ENCODE measurements around the gene NBDY. TPM values are rescaled to one million over a fixed set of nuclear protein-coding genes. Genes with fewer than 3 reads are reported as not detected.
"Not testable (repeated sequence)": the region's sequence is repeated elsewhere in the genome, so short reads cannot be mapped to it uniquely, and the experiment has no call there.

The NBDY gene
- total and polyA plus RNA-seq, 2 of the 13 experiments (the other 11 are each of a cell fraction or from before 2014, with no cell fraction given), result 1.4 to 1.7 TPM

DNA sequence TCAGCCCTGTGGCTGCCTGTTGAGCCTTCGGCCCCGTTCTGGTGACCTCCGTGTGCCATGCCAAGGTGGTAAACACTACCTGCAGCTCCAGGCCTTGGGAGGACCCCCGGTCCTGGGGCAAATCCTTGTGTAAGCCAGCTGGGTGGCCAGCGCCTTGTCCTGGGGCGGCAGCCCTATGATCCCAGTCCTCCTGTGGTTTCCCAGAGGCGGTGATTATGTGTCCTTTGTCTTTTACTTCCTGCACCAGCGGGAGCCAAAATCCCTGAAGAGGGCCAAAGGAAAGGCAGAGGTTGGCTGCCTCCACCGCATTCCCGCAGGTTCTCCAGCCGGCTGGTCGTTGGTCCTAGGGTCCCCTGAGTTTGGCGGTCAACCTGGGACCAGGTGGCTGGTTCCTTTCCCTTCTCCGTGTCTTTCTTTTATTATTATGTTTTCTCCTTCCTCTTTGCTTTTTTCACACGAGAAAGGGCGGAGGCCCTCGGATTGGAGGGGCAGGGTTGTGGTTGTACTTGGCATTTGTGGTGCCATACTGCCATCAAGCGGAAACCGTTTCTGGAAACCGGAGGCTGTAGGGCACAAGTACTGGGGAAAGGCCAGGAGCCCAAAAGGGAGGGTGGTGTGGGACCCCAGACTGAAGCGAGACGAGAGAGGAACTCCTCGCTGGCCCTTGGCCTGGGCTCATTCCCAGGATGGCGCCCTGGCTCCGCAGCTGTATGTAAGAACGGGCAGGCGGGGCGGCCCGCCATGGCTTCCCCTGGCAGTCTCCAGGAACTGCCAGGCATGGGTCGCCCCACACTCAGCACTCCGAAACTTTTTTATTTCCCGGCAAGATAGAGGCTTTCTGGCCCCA is 43.9 kb downstream of the NBDY start:
- DNase-seq (ENCODE audit: low spot score); BruUV-seq (replicated peaks); FAIRE-seq: not testable (repeated sequence)

DNA sequence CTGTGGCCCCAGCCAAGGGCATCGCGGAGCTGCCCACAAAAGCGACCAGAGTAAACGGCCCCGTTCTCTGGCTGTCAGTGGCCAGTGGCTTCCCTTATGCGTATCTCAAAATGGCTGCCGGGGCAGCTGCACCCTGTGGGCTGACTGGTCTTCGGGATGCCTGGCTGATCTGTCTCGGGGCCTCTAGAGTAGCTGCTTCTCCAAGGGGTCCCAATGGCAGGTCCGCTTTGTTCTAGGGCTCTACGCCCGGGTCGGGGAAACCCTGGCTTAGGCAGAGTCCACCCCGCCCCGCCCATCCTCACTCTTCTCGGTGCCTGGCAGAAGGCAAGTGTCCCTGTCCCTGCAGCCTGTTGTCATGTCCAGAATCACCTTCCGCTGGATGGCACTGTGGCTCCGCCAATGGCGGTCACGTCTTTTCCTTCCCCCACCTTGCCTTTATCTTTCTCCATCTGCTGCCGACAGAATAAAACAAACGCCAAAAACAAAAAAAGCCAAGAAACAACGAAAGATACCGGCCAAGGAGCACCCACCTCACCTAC is 44.5 kb downstream of the NBDY start:
- in situ Hi-C loops (cut with HindIII; ENCODE audit: extremely low pct_ligation_motif_present, low pct_unique_long_range_greater_than_20kb); H3K4me2 ChIP-seq (ENCODE audit: low read depth, low read length); H4K20me1 ChIP-seq (ENCODE audit: insufficient read depth, low read length); ATAC-seq; H3K27ac ChIP-seq (ENCODE audit: extremely low read length, insufficient read depth, low read length); H2AFZ ChIP-seq (ENCODE audit: low read length); BruUV-seq (replicated peaks); H3K9me3 ChIP-seq (ENCODE audit: low read length); H3K36me3 ChIP-seq (replicated peaks in 1 of 2; ENCODE audit: control insufficient read depth in 1 of 2, insufficient read depth in 2 of 2, low read length in 2 of 2); H3K9ac ChIP-seq (ENCODE audit: insufficient read depth, low read depth, low read length); H3K4me3 ChIP-seq (replicated peaks in 1 of 3; ENCODE audit: insufficient read depth in 1 of 3, low read depth in 2 of 3, low read length in 3 of 3); FAIRE-seq; H3K27me3 ChIP-seq (ENCODE audit: control insufficient read depth in 1 of 2, insufficient read depth in 2 of 2, low read length in 2 of 2); H3K79me2 ChIP-seq (ENCODE audit: insufficient read depth, low read length); POLR2A ChIA-PET; CTCF ChIA-PET (ENCODE audit: low intra/inter-chr PET ratio, low total read pairs); DNase-seq (ENCODE audit: low spot score); intact Hi-C loops (cut with micrococcal nuclease; ENCODE audit: unreplicated experiment); H3K4me1 ChIP-seq (ENCODE audit: insufficient read depth, low read length): not testable (repeated sequence)
- WGBS (ENCODE audit: low lambda C conversion rate), result no CpG with 5 or more reads among the region's 24 CpGs

More for the DNA sequence above, 43.9 kb downstream of the NBDY start:
- H3K9ac ChIP-seq (ENCODE audit: insufficient read depth, low read depth, low read length); in situ Hi-C loops (cut with HindIII; ENCODE audit: extremely low pct_ligation_motif_present, low pct_unique_long_range_greater_than_20kb); ATAC-seq; H3K79me2 ChIP-seq (ENCODE audit: insufficient read depth, low read length); POLR2A ChIA-PET; H3K27me3 ChIP-seq (ENCODE audit: control insufficient read depth in 1 of 2, insufficient read depth in 2 of 2, low read length in 2 of 2); H4K20me1 ChIP-seq (ENCODE audit: insufficient read depth, low read length); H3K27ac ChIP-seq (ENCODE audit: extremely low read length, insufficient read depth, low read length); H3K9me3 ChIP-seq (ENCODE audit: low read length); H3K4me3 ChIP-seq (replicated peaks in 1 of 3; ENCODE audit: insufficient read depth in 1 of 3, low read depth in 2 of 3, low read length in 3 of 3); H3K4me1 ChIP-seq (ENCODE audit: insufficient read depth, low read length); intact Hi-C loops (cut with micrococcal nuclease; ENCODE audit: unreplicated experiment); H3K36me3 ChIP-seq (replicated peaks in 1 of 2; ENCODE audit: control insufficient read depth in 1 of 2, insufficient read depth in 2 of 2, low read length in 2 of 2); H2AFZ ChIP-seq (ENCODE audit: low read length); H3K4me2 ChIP-seq (ENCODE audit: low read depth, low read length); CTCF ChIA-PET (ENCODE audit: low intra/inter-chr PET ratio, low total read pairs): not testable (repeated sequence)
- no CpG with 5 or more reads among the region's 32 CpGs for WGBS (ENCODE audit: low lambda C conversion rate)

DNA sequence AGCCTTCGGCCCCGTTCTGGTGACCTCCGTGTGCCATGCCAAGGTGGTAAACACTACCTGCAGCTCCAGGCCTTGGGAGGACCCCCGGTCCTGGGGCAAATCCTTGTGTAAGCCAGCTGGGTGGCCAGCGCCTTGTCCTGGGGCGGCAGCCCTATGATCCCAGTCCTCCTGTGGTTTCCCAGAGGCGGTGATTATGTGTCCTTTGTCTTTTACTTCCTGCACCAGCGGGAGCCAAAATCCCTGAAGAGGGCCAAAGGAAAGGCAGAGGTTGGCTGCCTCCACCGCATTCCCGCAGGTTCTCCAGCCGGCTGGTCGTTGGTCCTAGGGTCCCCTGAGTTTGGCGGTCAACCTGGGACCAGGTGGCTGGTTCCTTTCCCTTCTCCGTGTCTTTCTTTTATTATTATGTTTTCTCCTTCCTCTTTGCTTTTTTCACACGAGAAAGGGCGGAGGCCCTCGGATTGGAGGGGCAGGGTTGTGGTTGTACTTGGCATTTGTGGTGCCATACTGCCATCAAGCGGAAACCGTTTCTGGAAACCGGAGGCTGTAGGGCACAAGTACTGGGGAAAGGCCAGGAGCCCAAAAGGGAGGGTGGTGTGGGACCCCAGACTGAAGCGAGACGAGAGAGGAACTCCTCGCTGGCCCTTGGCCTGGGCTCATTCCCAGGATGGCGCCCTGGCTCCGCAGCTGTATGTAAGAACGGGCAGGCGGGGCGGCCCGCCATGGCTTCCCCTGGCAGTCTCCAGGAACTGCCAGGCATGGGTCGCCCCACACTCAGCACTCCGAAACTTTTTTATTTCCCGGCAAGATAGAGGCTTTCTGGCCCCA is 49.3 kb downstream of the NBDY start:
- intact Hi-C loops (cut with micrococcal nuclease; ENCODE audit: unreplicated experiment); H3K4me3 ChIP-seq (replicated peaks in 1 of 3; ENCODE audit: insufficient read depth in 1 of 3, low read depth in 2 of 3, low read length in 3 of 3); H3K27me3 ChIP-seq (ENCODE audit: control insufficient read depth in 1 of 2, insufficient read depth in 2 of 2, low read length in 2 of 2); CTCF ChIA-PET (ENCODE audit: low intra/inter-chr PET ratio, low total read pairs); H3K27ac ChIP-seq (ENCODE audit: extremely low read length, insufficient read depth, low read length); DNase-seq (ENCODE audit: low spot score); H3K9me3 ChIP-seq (ENCODE audit: low read length); H3K79me2 ChIP-seq (ENCODE audit: insufficient read depth, low read length); POLR2A ChIA-PET; in situ Hi-C loops (cut with HindIII; ENCODE audit: extremely low pct_ligation_motif_present, low pct_unique_long_range_greater_than_20kb); H2AFZ ChIP-seq (ENCODE audit: low read length); H3K36me3 ChIP-seq (replicated peaks in 1 of 2; ENCODE audit: control insufficient read depth in 1 of 2, insufficient read depth in 2 of 2, low read length in 2 of 2); ATAC-seq; H3K4me2 ChIP-seq (ENCODE audit: low read depth, low read length); H3K9ac ChIP-seq (ENCODE audit: insufficient read depth, low read depth, low read length); FAIRE-seq; BruUV-seq (replicated peaks); H4K20me1 ChIP-seq (ENCODE audit: insufficient read depth, low read length): not testable (repeated sequence)
- whole genome bisulfite sequencing (ENCODE audit: low lambda C conversion rate), result no CpG with 5 or more reads among the region's 32 CpGs
- peaks cover 10% of the 10 kb centered on the region for H3K4me1 ChIP-seq (ENCODE audit: insufficient read depth, low read length)

DNA sequence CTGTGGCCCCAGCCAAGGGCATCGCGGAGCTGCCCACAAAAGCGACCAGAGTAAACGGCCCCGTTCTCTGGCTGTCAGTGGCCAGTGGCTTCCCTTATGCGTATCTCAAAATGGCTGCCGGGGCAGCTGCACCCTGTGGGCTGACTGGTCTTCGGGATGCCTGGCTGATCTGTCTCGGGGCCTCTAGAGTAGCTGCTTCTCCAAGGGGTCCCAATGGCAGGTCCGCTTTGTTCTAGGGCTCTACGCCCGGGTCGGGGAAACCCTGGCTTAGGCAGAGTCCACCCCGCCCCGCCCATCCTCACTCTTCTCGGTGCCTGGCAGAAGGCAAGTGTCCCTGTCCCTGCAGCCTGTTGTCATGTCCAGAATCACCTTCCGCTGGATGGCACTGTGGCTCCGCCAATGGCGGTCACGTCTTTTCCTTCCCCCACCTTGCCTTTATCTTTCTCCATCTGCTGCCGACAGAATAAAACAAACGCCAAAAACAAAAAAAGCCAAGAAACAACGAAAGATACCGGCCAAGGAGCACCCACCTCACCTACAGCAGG is 50.0 kb downstream of the NBDY start:
- intact Hi-C loops (cut with micrococcal nuclease; ENCODE audit: unreplicated experiment); H4K20me1 ChIP-seq (ENCODE audit: insufficient read depth, low read length); H3K4me3 ChIP-seq (replicated peaks in 1 of 3; ENCODE audit: insufficient read depth in 1 of 3, low read depth in 2 of 3, low read length in 3 of 3); H2AFZ ChIP-seq (ENCODE audit: low read length); in situ Hi-C loops (cut with HindIII; ENCODE audit: extremely low pct_ligation_motif_present, low pct_unique_long_range_greater_than_20kb); DNase-seq (ENCODE audit: low spot score); BruUV-seq (replicated peaks); H3K9ac ChIP-seq (ENCODE audit: insufficient read depth, low read depth, low read length); H3K27ac ChIP-seq (ENCODE audit: extremely low read length, insufficient read depth, low read length); FAIRE-seq; H3K79me2 ChIP-seq (ENCODE audit: insufficient read depth, low read length); H3K9me3 ChIP-seq (ENCODE audit: low read length); H3K27me3 ChIP-seq (ENCODE audit: control insufficient read depth in 1 of 2, insufficient read depth in 2 of 2, low read length in 2 of 2); CTCF ChIA-PET (ENCODE audit: low intra/inter-chr PET ratio, low total read pairs); POLR2A ChIA-PET; ATAC-seq; H3K36me3 ChIP-seq (replicated peaks in 1 of 2; ENCODE audit: control insufficient read depth in 1 of 2, insufficient read depth in 2 of 2, low read length in 2 of 2); H3K4me2 ChIP-seq (ENCODE audit: low read depth, low read length): not testable (repeated sequence)
- H3K4me1 ChIP-seq (ENCODE audit: insufficient read depth, low read length), result peaks cover 10% of the 10 kb centered on the region
- WGBS (ENCODE audit: low lambda C conversion rate), result no CpG with 5 or more reads among the region's 24 CpGs
